B cell (primary cell): ENCODE results near the gene KCNA3. TPM values are rescaled to one million over a fixed set of nuclear protein-coding genes. Genes with fewer than 3 reads are reported as not detected.

Experiments
- ATAC-seq: fragments of 200-7000 bp; cut with Tn5 transposase; one replicate; pipeline ENCODE4 v1.10.0; 2021; ENCODE audit warnings: low read depth, mild to moderate bottlenecking, moderate number of reproducible peaks, moderate library complexity
- CTCF ChIA-PET: fragments of 350-600 bp; sonication (Branson Sonifier 250); formaldehyde crosslinking; loops from one replicate; lab custom pipeline; 2021; ENCODE audit warnings: antibody characterized with exemption, inconsistent platforms; lab: Charles Lee
- POLR2A ChIA-PET: fragments of 350-600 bp; sonication (Branson Sonifier 250); formaldehyde crosslinking; loops from one replicate; lab custom pipeline; 2021; ENCODE audit warnings: antibody characterized with exemption; lab: Charles Lee
- DNase-seq: peaks from one replicate; pipeline ENCODE4 v3.0.0; 2013
- H2AFZ ChIP-seq: 2 replicates; pipeline ENCODE4 v1.6.1; 2012; ENCODE audit warnings: mild to moderate bottlenecking, low read depth, low read length; ENCODE audit not compliant: insufficient read depth, poor library complexity, severe bottlenecking
- H3K27ac ChIP-seq, 2 donors: 1 replicate in 1 of 2; 2 replicates in 1 of 2; pipeline ENCODE4 v1.5.1; 2012 to 2013; ENCODE audit warnings: low read length in 2 of 2, mild to moderate bottlenecking in 2 of 2, moderate library complexity in 1 of 2
- H3K27me3 ChIP-seq, 4 experiments: fragments of 200-600 bp in 1 of 4; sonication (generic) in 1 of 4; replicated peaks in 1 of 4; 1 replicate in 2 of 4; 2 replicates in 2 of 4; pipeline versions ENCODE4 v1.6.1 to v1.7.0; 2013 to 2016; ENCODE audit warnings: low read length in 3 of 4, mild to moderate bottlenecking in 2 of 4, mixed read lengths in 1 of 4, moderate library complexity in 1 of 4; ENCODE audit not compliant: insufficient read depth in 4 of 4, control insufficient read depth in 3 of 4; ENCODE audit errors: control extremely low read depth in 1 of 4
- H3K36me3 ChIP-seq, 2 experiments: replicated peaks in 1 of 2; 1 replicate in 1 of 2; 2 replicates in 1 of 2; pipeline versions ENCODE4 v1.6.1 to v1.7.1; 2013; ENCODE audit warnings: low read length in 1 of 2; ENCODE audit not compliant: insufficient read depth in 2 of 2, control insufficient read depth in 1 of 2; ENCODE audit errors: control extremely low read depth in 1 of 2, extremely low read depth in 1 of 2
- H3K4me1 ChIP-seq, 2 donors: fragments of 200-600 bp in 1 of 2; sonication (generic) in 1 of 2; 1 replicate in 1 of 2; 2 replicates in 1 of 2; pipeline versions ENCODE4 v1.5.1 to v1.6.1; 2013 to 2017; ENCODE audit warnings: low read length in 2 of 2; ENCODE audit not compliant: control insufficient read depth in 2 of 2, insufficient read depth in 2 of 2
- H3K4me2 ChIP-seq: replicated peaks from 2 replicates; pipeline ENCODE3; 2012; ENCODE audit warnings: mild to moderate bottlenecking, low read depth, low read length; ENCODE audit not compliant: poor library complexity, severe bottlenecking
- H3K4me3 ChIP-seq, 5 experiments: fragments of 200-600 bp in 1 of 5; sonication (generic) in 1 of 5; 1 replicate in 3 of 5; 2 replicates in 2 of 5; pipeline versions ENCODE4 v1.5.1 to v1.7.0; 2011 to 2016; ENCODE audit warnings: low read length in 4 of 5, mild to moderate bottlenecking in 4 of 5, low read depth in 2 of 5, control low read depth in 1 of 5, moderate library complexity in 1 of 5; ENCODE audit not compliant: insufficient read depth in 1 of 5; ENCODE audit errors: control extremely low read depth in 1 of 5, extremely low read depth in 1 of 5
- H3K79me2 ChIP-seq: fragments of 200-600 bp; sonication (generic); one replicate; pipeline ENCODE4 v1.6.0; 2016; ENCODE audit warnings: low read length; ENCODE audit not compliant: control insufficient read depth, insufficient read depth
- H3K9ac ChIP-seq: fragments of 200-600 bp; sonication (generic); 2 replicates; pipeline ENCODE4 v1.6.1; 2017; ENCODE audit warnings: mild to moderate bottlenecking, low read length, moderate library complexity
- H3K9me3 ChIP-seq, 3 donors: one replicate each; pipeline versions ENCODE4 v1.6.1 to v1.7.1; 2013; ENCODE audit warnings: low read length in 2 of 3; ENCODE audit not compliant: control insufficient read depth in 2 of 3, insufficient read depth in 1 of 3; ENCODE audit errors: control extremely low read depth in 1 of 3
- H4K20me1 ChIP-seq: 2 replicates; pipeline ENCODE4 v1.6.0; 2012; ENCODE audit warnings: mild to moderate bottlenecking, low read length; ENCODE audit not compliant: insufficient read depth, control insufficient read depth, poor library complexity, severe bottlenecking
- H3K27ac Mint-ChIP-seq: one replicate; pipeline ENCODE4 v1.8.0; 2021; ENCODE audit warnings: mixed read lengths
- H3K27me3 Mint-ChIP-seq: one replicate; pipeline ENCODE4 v1.8.0; 2021; ENCODE audit warnings: mixed read lengths
- H3K4me1 Mint-ChIP-seq: one replicate; pipeline ENCODE4 v1.8.0; 2021; ENCODE audit warnings: mixed read lengths
- H3K4me3 Mint-ChIP-seq: one replicate; pipeline ENCODE4 v1.8.0; 2021; ENCODE audit warnings: mixed read lengths
- H3K9me3 Mint-ChIP-seq: one replicate; pipeline ENCODE4 v1.8.0; 2022; ENCODE audit warnings: mixed read lengths; ENCODE audit not compliant: insufficient read depth
- EZH2 ChIP-seq: IDR thresholded peaks from 2 replicates; pipeline ENCODE4 v1.6.1; 2012; ENCODE audit warnings: borderline replicate concordance, low read depth, mild to moderate bottlenecking, moderate library complexity, low read length; ENCODE audit not compliant: insufficient read depth, poor library complexity, severe bottlenecking
- WGBS: methylation state at CpG from one replicate; pipeline ENCODE4 v1.1.5; 2013; ENCODE audit warnings: missing lambda C conversion rate; ENCODE audit not compliant: insufficient coverage; 5-methylcytosine and 5-hydroxymethylcytosine counted together
- intact Hi-C: fragments of 100-400 bp; cut with micrococcal nuclease; formaldehyde crosslinking; loops from one replicate; pipeline ENCODE4 v1.10.0; 2022
- polyA plus RNA-seq: library from polyadenylated mRNA; depleted of rRNA; stranded (reverse); fragments of >200 nt; gene quantifications from 2 replicates; pipeline ENCODE4 v1.2.3, GENCODE V29; 2012
- total RNA-seq, 2 donors: library from RNA; stranded (reverse); fragments of 120-200 nt in 1 of 2; gene quantifications; 1 replicate in 1 of 2; 2 replicates in 1 of 2; pipeline versions ENCODE4 v1.2.3 to v1.2.4, GENCODE V29; 2013 to 2022
- TF ChIP-seq, protein P1 (sequence below): fragments of 200-600 bp; IDR thresholded peaks from one replicate; pipeline ENCODE4 v1.8.0; 2022; ENCODE audit warnings: antibody characterized with exemption, mild to moderate bottlenecking

The KCNA3 gene
- total and polyA plus RNA-seq, 2 donors (not counting 1 experiment from before 2014, with no cell fraction given), result 17.5 to 60.0 TPM

DNA sequence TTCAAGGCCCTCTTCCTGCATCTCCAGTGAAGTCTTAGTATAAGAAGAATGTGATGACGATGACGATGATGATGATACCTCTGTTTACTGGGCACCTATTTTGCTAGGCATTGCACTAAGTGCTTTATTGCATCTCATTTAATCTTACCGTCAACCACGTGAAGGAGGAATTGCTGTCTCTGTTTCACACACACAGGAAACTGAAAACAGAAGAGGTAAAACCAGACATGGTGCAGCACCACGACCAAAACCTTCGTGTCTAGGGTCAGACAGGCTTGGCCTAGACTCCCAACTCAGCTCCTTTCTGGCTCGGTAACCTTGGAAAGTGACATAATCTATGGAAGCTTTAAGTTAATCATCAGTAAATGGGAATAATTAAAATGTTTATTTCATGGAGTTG lies 47.9 kb downstream of the KCNA3 start:
- Mint-ChIP-seq H3K4me3 (no peak overlapping the region), H3K9me3 (no peaks in the 10 kb centered on the region), H3K27me3 (no peaks in the 10 kb centered on the region), H3K4me1 (peaks cover 12% of the 10 kb centered on the region), H3K27ac (no peak overlapping the region)
- Histone ChIP-seq H3K9ac (no peak overlapping the region), H3K27ac (no peak overlapping the region), H4K20me1 (no peaks in the 10 kb centered on the region), H3K4me2 (no peak overlapping the region), H3K79me2 (no peaks in the 10 kb centered on the region), H2AFZ (no peak overlapping the region), H3K36me3 (no peaks in the 10 kb centered on the region), H3K4me3 (no peak overlapping the region), H3K4me1 (peaks cover 16 to 23% of the 10 kb centered on the region in 2 donors), H3K27me3 (no peaks in the 10 kb centered on the region), H3K9me3 (no peaks in the 10 kb centered on the region)
- no peak for DNase-seq
- intact Hi-C loops, result no loop called here
- no peak for TF ChIP-seq EZH2
- TF ChIP-seq, protein P1, sequence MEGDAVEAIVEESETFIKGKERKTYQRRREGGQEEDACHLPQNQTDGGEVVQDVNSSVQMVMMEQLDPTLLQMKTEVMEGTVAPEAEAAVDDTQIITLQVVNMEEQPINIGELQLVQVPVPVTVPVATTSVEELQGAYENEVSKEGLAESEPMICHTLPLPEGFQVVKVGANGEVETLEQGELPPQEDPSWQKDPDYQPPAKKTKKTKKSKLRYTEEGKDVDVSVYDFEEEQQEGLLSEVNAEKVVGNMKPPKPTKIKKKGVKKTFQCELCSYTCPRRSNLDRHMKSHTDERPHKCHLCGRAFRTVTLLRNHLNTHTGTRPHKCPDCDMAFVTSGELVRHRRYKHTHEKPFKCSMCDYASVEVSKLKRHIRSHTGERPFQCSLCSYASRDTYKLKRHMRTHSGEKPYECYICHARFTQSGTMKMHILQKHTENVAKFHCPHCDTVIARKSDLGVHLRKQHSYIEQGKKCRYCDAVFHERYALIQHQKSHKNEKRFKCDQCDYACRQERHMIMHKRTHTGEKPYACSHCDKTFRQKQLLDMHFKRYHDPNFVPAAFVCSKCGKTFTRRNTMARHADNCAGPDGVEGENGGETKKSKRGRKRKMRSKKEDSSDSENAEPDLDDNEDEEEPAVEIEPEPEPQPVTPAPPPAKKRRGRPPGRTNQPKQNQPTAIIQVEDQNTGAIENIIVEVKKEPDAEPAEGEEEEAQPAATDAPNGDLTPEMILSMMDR, result no peak
- ChIA-PET CTCF (interaction anchor here (5.4 kb wide), 1 partner anchor 138 kb away, joined by 40 read pairs; no protein-coding TSS in a partner anchor), POLR2A (no interaction called here)
- WGBS, result 37% methylated on average over 5 of the region's 7 CpGs
- ATAC-seq, result no peak

Other genes with a start within 250 kb of the KCNA3 start
- not detected in 2 replicates for gene PROK1, start 223.8 kb downstream of the KCNA3 start, total RNA-seq
- 0.25 TPM in 1 of 2 replicates, not detected in the other for gene PROK1, start 223.8 kb downstream of the KCNA3 start, polyA plus RNA-seq
- not detected in 2 replicates for gene KCNA10, start 155.8 kb downstream of the KCNA3 start, total RNA-seq
- gene KCNA10, start 155.8 kb downstream of the KCNA3 start, polyA plus RNA-seq, result not detected in 2 replicates
- 0.29 and 0.59 TPM in 2 replicates for gene KCNA2, start 68.6 kb downstream of the KCNA3 start, total RNA-seq
- 0.35 and 0.39 TPM in 2 replicates for gene KCNA2, start 68.6 kb downstream of the KCNA3 start, polyA plus RNA-seq
- 490 and 495 TPM in 2 replicates for gene CD53, start 198.2 kb upstream of the KCNA3 start, total RNA-seq
- gene CD53, start 198.2 kb upstream of the KCNA3 start, polyA plus RNA-seq, result 781 and 1,010 TPM in 2 replicates